Colonic mucosa (tissue), 4 donors: ENCODE results near the gene CLDN19. TPM values are rescaled to one million over a fixed set of nuclear protein-coding genes. Genes with fewer than 3 reads are reported as not detected.
A peak's percentile ranks its signal among the peaks of the same experiment; 100 is the strongest.

ENCODE experiments used
- DNase-seq: peaks from one replicate; pipeline ENCODE4 v3.0.0-alpha.2; 2020
- H3K27ac ChIP-seq: fragments of 200-600 bp; one replicate; pipeline ENCODE4 v1.8.0; 2021
- H3K27me3 ChIP-seq: fragments of 200-600 bp; one replicate; pipeline ENCODE4 v1.8.0; 2021
- H3K36me3 ChIP-seq: fragments of 200-600 bp; one replicate; pipeline ENCODE4 v1.8.0; 2021
- H3K4me1 ChIP-seq: fragments of 200-600 bp; one replicate; pipeline ENCODE4 v1.8.0; 2021; ENCODE audit warnings: mild to moderate bottlenecking
- H3K4me3 ChIP-seq: fragments of 200-600 bp; one replicate; pipeline ENCODE4 v1.8.0; 2021
- H3K9ac ChIP-seq, 2 donors: one replicate each; pipeline ENCODE4 v1.7.0; 2013; ENCODE audit warnings: control low read depth in 2 of 2, low read depth in 2 of 2, low read length in 2 of 2
- H3K9me3 ChIP-seq: fragments of 200-600 bp; one replicate; pipeline ENCODE4 v1.8.0; 2021
- intact Hi-C: fragments of 100-400 bp; cut with DNase I; formaldehyde crosslinking; loops from one replicate; pipeline ENCODE4 v1.14.1; 2022
- total RNA-seq, 2 donors: library from RNA; stranded (reverse); fragmentation: NEBNext Ultra II Directional in 1 of 2; extraction: Animal tissue kit (Norgen Biotek cat#: 25700) in 1 of 2; gene quantifications; one replicate each; pipeline ENCODE4 v1.2.1, GENCODE V29; 2021
- TF ChIP-seq, protein P1 (sequence below): fragments of 200-600 bp; IDR thresholded peaks from one replicate; pipeline ENCODE4 v1.8.0; 2022; ENCODE audit warnings: antibody characterized with exemption, mild to moderate bottlenecking
- donor health status: healthy.
- donor health status: DM: no; HTN: no; CAD: no.
- donor health status: DM: no; HTN: no; CAD: no.

Gene CLDN19
- total RNA-seq, 2 donors from 2014 or later, result not detected

- no peaks in the 10 kb centered on the region for H3K36me3 ChIP-seq
- no peaks in the 10 kb centered on the region for H3K4me1 ChIP-seq
These were observed 26.9 kb upstream of the CLDN19 start, which contains the start of the genes C1orf50 and P3H1 for GRCh38 chr1:42766741-42767509. TSS of gene C1orf50 (plus strand) at chr1:42767249. CDS start at chr1:42767312, 63 bp downstream. TSS of gene P3H1 (minus strand) at chr1:42767028. CDS start at chr1:42766971, 57 bp downstream.

DNA sequence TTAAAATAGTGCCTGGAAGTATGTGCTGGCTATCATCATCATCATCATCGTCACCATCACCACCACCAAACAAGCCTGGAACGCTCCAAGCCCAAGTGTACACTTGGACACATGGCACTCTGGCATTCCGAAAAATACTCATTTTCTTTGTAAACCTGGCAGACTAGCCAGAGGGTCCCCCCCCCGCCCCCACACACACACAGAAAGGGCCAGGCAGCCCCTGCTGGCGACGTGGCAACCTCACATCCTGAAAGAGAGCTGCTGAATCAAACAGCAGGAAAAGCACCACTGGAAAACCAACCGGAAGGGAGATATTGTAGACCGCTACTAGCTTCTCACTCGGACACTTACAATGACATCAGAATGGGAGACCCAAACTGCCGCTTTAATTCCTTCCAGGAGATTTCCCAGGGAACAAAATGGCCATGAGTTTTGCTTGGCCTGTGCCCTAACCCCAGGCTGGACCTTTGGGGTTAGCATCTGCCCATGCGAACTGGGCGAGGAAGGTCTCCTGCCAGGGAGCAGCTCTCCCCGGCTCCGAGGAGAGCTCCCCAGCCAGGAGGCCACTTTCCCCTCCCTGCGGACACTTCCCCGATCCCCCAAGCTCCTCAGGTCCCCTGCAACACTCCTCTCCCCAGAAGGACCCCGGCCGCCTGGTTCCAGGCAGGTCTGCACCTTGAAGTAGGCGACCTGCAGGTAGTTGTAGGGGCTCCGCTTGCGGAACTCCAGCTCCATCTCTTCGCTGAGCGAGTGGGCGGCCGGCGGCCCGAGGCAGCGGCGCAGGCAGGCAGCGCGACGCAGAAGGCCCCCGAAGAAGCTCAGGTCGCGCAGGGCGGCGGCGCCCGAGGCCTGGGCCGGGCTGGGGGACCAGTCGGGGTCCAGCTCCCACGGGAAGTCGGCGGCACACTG is 26.1 kb upstream of the CLDN19 start:
- H3K9ac ChIP-seq, result peak overlapping the region; percentile 75 to 83
- peak overlapping the region; percentile 84 for H3K27ac ChIP-seq
- H3K4me3 ChIP-seq, result peak overlapping the region; percentile 99
- no peaks in the 10 kb centered on the region for H3K27me3 ChIP-seq
- intact Hi-C loops, result loop anchor here (5.0 kb wide), 1 partner anchor 51 kb away; the partner anchor contains the start of genes ERMAP and SVBP
- H3K9me3 ChIP-seq, result no peaks in the 10 kb centered on the region
- TF ChIP-seq, protein P1, sequence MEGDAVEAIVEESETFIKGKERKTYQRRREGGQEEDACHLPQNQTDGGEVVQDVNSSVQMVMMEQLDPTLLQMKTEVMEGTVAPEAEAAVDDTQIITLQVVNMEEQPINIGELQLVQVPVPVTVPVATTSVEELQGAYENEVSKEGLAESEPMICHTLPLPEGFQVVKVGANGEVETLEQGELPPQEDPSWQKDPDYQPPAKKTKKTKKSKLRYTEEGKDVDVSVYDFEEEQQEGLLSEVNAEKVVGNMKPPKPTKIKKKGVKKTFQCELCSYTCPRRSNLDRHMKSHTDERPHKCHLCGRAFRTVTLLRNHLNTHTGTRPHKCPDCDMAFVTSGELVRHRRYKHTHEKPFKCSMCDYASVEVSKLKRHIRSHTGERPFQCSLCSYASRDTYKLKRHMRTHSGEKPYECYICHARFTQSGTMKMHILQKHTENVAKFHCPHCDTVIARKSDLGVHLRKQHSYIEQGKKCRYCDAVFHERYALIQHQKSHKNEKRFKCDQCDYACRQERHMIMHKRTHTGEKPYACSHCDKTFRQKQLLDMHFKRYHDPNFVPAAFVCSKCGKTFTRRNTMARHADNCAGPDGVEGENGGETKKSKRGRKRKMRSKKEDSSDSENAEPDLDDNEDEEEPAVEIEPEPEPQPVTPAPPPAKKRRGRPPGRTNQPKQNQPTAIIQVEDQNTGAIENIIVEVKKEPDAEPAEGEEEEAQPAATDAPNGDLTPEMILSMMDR, result peak; percentile 14
- no peaks in the 10 kb centered on the region for H3K36me3 ChIP-seq
- H3K4me1 ChIP-seq, result no peaks in the 10 kb centered on the region
- DNase-seq, result peak; percentile 43

More at GRCh38 chr1:42766741-42767509, 26.9 kb upstream of the CLDN19 start, which contains the start of the genes C1orf50 and P3H1:
- H3K9me3 ChIP-seq, result no peaks in the 10 kb centered on the region
- peak within 1 kb of the TSS; percentile 84 for H3K27ac ChIP-seq
- H3K4me3 ChIP-seq, result peak within 1 kb of the TSS; percentile 99
- H3K9ac ChIP-seq, result peak within 1 kb of the TSS; percentile 90 to 95
- H3K27me3 ChIP-seq, result no peaks in the 10 kb centered on the region
- peak; percentile 100 for DNase-seq
- intact Hi-C loops, result loop anchor here (5.0 kb wide), 1 partner anchor 50 kb away; the partner anchor contains the start of genes ERMAP and SVBP
- TF ChIP-seq, protein P1, result no peak

DNA sequence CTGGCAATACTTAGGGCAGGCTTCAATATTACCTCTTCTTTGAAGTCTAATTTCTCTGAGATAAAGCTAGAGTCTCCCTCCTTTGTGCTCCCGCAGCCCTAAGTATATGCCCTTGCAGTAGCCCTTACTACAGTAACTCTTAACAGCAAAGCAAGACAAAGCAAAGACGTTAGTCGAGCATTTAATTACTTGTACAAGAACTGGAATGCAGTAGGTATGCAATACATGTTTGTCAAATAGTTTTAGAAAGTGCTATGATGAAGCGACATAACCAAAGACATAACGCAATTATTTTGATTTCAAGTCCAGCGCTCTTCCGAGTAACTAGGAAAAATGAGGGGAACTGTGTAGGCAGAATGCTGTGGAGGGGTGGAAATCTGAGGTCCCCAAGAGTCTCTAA is 25.2 kb upstream of the CLDN19 start:
- Histone ChIP-seq H3K9me3 (no peaks in the 10 kb centered on the region), H3K27me3 (no peaks in the 10 kb centered on the region), H3K27ac (no peak overlapping the region), H3K4me1 (no peaks in the 10 kb centered on the region), H3K9ac (peak overlapping the region in 1 of 2 donors; percentile 83), H3K36me3 (no peaks in the 10 kb centered on the region), H3K4me3 (peak overlapping the region; percentile 99)
- intact Hi-C loops, result loop anchor here (5.0 kb wide), 1 partner anchor 52 kb away; the partner anchor contains the start of genes ERMAP and SVBP
- TF ChIP-seq, protein P1, result no peak
- no peak for DNase-seq

GRCh38 chr1:42762269-42762668 is 22.2 kb upstream of the CLDN19 start:
- Histone ChIP-seq H3K9ac (no peak overlapping the region), H3K4me1 (no peaks in the 10 kb centered on the region), H3K36me3 (no peaks in the 10 kb centered on the region), H3K27me3 (no peaks in the 10 kb centered on the region), H3K27ac (no peak overlapping the region), H3K4me3 (no peak overlapping the region), H3K9me3 (no peaks in the 10 kb centered on the region)
- DNase-seq, result no peak
- TF ChIP-seq, protein P1, result no peak
- intact Hi-C loops, result no loop called here

DNA sequence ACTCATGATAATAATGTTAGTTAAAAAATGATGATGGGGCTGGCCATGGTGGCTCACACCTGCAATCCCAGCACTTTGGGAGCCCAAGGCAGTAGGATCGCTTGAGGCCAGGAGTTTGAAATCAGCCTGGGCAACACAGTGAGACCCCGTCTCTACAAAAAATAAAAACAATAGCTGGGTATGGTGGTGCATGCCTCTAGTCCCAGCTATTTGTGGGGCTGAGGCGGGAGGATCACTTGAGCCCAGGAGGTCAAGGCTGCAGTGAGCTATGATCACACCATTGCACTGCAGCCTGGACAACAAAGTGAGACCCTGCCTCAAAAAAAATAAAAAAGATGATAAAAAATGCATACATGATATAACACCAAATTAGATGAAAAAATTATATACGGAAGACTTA is 21.5 kb upstream of the CLDN19 start:
- Histone ChIP-seq H3K4me3 (no peak overlapping the region), H3K4me1 (no peaks in the 10 kb centered on the region), H3K36me3 (no peaks in the 10 kb centered on the region), H3K27me3 (no peaks in the 10 kb centered on the region), H3K27ac (no peak overlapping the region), H3K9ac (no peak overlapping the region), H3K9me3 (no peaks in the 10 kb centered on the region)
- intact Hi-C loops, result no loop called here
- TF ChIP-seq, protein P1, result no peak
- no peak for DNase-seq
